ENCODE data around the gene TSPAN9. TPM values are rescaled to one million over a fixed set of nuclear protein-coding genes. Genes with fewer than 3 reads are reported as not detected.

Gene TSPAN9
- total RNA-seq, 3 donors from 2014 or later (not counting 1 experiment from before 2014, with no cell fraction given): 0.86 to 1.6 (median 1.1) TPM

GRCh38 chr12:3091038-3091319, 13.8 kb downstream of the TSPAN9 start:
- DNase-seq (no peak), ATAC-seq (no peak)
- no peaks in the 10 kb centered on the region for H3K9me3 Mint-ChIP-seq
- Histone ChIP-seq H3K36me3 (ENCODE audit: control insufficient read depth, insufficient read depth, low read length) (no peaks in the 10 kb centered on the region), H3K4me3 (ENCODE audit: low read length) (no peak overlapping the region), H3K9me3 (ENCODE audit: control insufficient read depth, insufficient read depth, low read length) (no peaks in the 10 kb centered on the region), H3K4me1 (ENCODE audit: control insufficient read depth, insufficient read depth, low read length) (no peaks in the 10 kb centered on the region), H3K27ac (ENCODE audit: low read length) (no peak overlapping the region), H3K27me3 (ENCODE audit: control insufficient read depth, insufficient read depth, low read length) (no peaks in the 10 kb centered on the region)
- no peaks in the 10 kb centered on the region for H3K36me3 Mint-ChIP-seq
- no peak for TF ChIP-seq CTCF (IDR thresholded peaks at IDR 0.05)
- no peak overlapping the region for H3K4me3 Mint-ChIP-seq
- intact Hi-C loops (cut with micrococcal nuclease): no loop called here
- H3K27me3 Mint-ChIP-seq (ENCODE audit: low read depth in 2 of 2): no peaks in the 10 kb centered on the region
- no peak overlapping the region for H3K27ac Mint-ChIP-seq
- 96% methylated on average over 7 of the region's 7 CpGs for WGBS (ENCODE audit: insufficient coverage)
- H3K4me1 Mint-ChIP-seq: no peaks in the 10 kb centered on the region

- Histone ChIP-seq H3K27ac (ENCODE audit: low read length) (no peak overlapping the region), H3K36me3 (ENCODE audit: control insufficient read depth, insufficient read depth, low read length) (no peaks in the 10 kb centered on the region), H3K4me3 (ENCODE audit: low read length) (no peak overlapping the region), H3K27me3 (ENCODE audit: control insufficient read depth, insufficient read depth, low read length) (no peaks in the 10 kb centered on the region), H3K9me3 (ENCODE audit: control insufficient read depth, insufficient read depth, low read length) (no peaks in the 10 kb centered on the region), H3K4me1 (ENCODE audit: control insufficient read depth, insufficient read depth, low read length) (no peaks in the 10 kb centered on the region)
- H3K4me1 Mint-ChIP-seq: no peaks in the 10 kb centered on the region
- no peak for DNase-seq
- TF ChIP-seq CTCF (IDR thresholded peaks at IDR 0.05): no peak
- no peak overlapping the region for H3K4me3 Mint-ChIP-seq
- WGBS (ENCODE audit: insufficient coverage): 80% methylated on average over 8 of the region's 8 CpGs
- ATAC-seq: no peak
- H3K27ac Mint-ChIP-seq: no peak overlapping the region
- H3K27me3 Mint-ChIP-seq (ENCODE audit: low read depth in 2 of 2): no peaks in the 10 kb centered on the region
- H3K36me3 Mint-ChIP-seq: no peaks in the 10 kb centered on the region
- intact Hi-C loops (cut with micrococcal nuclease): no loop called here
- no peaks in the 10 kb centered on the region for H3K9me3 Mint-ChIP-seq
Measured at GRCh38 chr12:3091382-3092241, 14.4 kb downstream of the TSPAN9 start.

DNA sequence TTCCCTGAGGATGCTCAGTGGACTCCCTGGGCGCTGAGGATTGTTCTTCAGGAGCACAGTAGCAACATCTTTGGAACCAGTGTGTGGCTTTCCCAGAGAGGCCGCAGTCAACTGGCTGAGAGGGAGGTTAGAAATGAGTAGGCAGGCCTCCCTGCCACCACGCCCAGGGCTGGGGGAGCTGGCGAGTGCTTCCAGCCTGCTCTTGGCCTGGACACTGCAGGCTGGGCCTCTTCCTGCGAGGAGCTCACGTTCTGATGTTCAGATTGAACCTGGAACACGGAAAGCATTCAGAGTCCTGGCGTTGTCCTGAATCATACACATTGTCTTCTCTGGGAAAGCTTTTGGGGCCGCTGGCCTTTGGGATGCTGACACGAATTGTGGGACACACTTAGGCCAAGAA, 15.6 kb downstream of the TSPAN9 start:
- no peaks in the 10 kb centered on the region for H3K27me3 ChIP-seq (ENCODE audit: control insufficient read depth, insufficient read depth, low read length)
- no peak overlapping the region for H3K27ac Mint-ChIP-seq
- TF ChIP-seq CTCF (IDR thresholded peaks at IDR 0.05): no peak
- H3K9me3 Mint-ChIP-seq: no peaks in the 10 kb centered on the region
- no peaks in the 10 kb centered on the region for H3K36me3 Mint-ChIP-seq
- H3K4me1 ChIP-seq (ENCODE audit: control insufficient read depth, insufficient read depth, low read length): peaks cover 7% of the 10 kb centered on the region
- ATAC-seq (no peak), DNase-seq (no peak)
- H3K27ac ChIP-seq (ENCODE audit: low read length): no peak overlapping the region
- H3K27me3 Mint-ChIP-seq (ENCODE audit: low read depth in 2 of 2): no peaks in the 10 kb centered on the region
- H3K4me1 Mint-ChIP-seq: peaks cover 0 to 3% of the 10 kb centered on the region in 2 donors
- H3K4me3 ChIP-seq (ENCODE audit: low read length): no peak overlapping the region
- H3K9me3 ChIP-seq (ENCODE audit: control insufficient read depth, insufficient read depth, low read length): no peaks in the 10 kb centered on the region
- H3K4me3 Mint-ChIP-seq: no peak overlapping the region
- intact Hi-C loops (cut with micrococcal nuclease): no loop called here
- H3K36me3 ChIP-seq (ENCODE audit: control insufficient read depth, insufficient read depth, low read length): no peaks in the 10 kb centered on the region
- 84% methylated on average over 10 of the region's 10 CpGs for WGBS (ENCODE audit: insufficient coverage)

All from natural killer cell (primary cell).